Calu3 (cell line): ENCODE results near the gene TRPM6. TPM values are rescaled to one million over a fixed set of nuclear protein-coding genes. Genes with fewer than 3 reads are reported as not detected.
"Not testable (repeated sequence)": the region's sequence is repeated elsewhere in the genome, so short reads cannot be mapped to it uniquely, and the experiment has no call there.

Experiments used
- BruUV-seq: library from RNA; stranded (reverse); fragments of 400-500 nt; replicated peaks from 2 replicates; lab custom pipeline; 2021; lab: Mats Ljungman, UMichigan
- CTCF ChIA-PET: fragments of 300-600 bp; sonication (Branson Sonifier 250); formaldehyde crosslinking; loops from one replicate; lab custom pipeline; 2022; ENCODE audit warnings: antibody characterized with exemption; lab: Charles Lee
- DNase-seq: peaks from one replicate; pipeline ENCODE4 v3.0.0; 2022
- H3K27ac Mint-ChIP-seq: one replicate; pipeline ENCODE4 v1.8.0; 2022; ENCODE audit warnings: mixed read lengths; ENCODE audit not compliant: unreplicated experiment
- H3K27me3 Mint-ChIP-seq: one replicate; pipeline ENCODE4 v1.8.0; 2022; ENCODE audit warnings: mixed read lengths; ENCODE audit not compliant: unreplicated experiment
- H3K36me3 Mint-ChIP-seq: one replicate; pipeline ENCODE4 v1.8.0; 2022; ENCODE audit warnings: mild to moderate bottlenecking, moderate library complexity, mixed read lengths; ENCODE audit not compliant: insufficient read depth, unreplicated experiment
- H3K4me1 Mint-ChIP-seq: one replicate; pipeline ENCODE4 v1.8.0; 2022; ENCODE audit warnings: mild to moderate bottlenecking, low read depth, mixed read lengths; ENCODE audit not compliant: unreplicated experiment
- H3K4me3 Mint-ChIP-seq: one replicate; pipeline ENCODE4 v1.8.0; 2022; ENCODE audit warnings: mild to moderate bottlenecking, low read depth, moderate library complexity, mixed read lengths; ENCODE audit not compliant: unreplicated experiment
- H3K9me3 Mint-ChIP-seq: one replicate; pipeline ENCODE4 v1.8.0; 2022; ENCODE audit warnings: low read depth, mixed read lengths; ENCODE audit not compliant: unreplicated experiment
- intact Hi-C: fragments of 100-400 bp; cut with micrococcal nuclease; formaldehyde crosslinking; loops from one replicate; pipeline ENCODE4 v1.10.0; 2022; ENCODE audit not compliant: unreplicated experiment
- total RNA-seq: library from RNA; stranded (reverse); gene quantifications from 2 replicates; pipeline ENCODE4 v1.2.3, GENCODE V29; 2022
- TF ChIP-seq, protein P1 (sequence below): fragments of 200-600 bp; IDR thresholded peaks from one replicate; pipeline ENCODE4 v1.8.0; 2022; ENCODE audit warnings: antibody characterized with exemption; ENCODE audit not compliant: unreplicated experiment

TRPM6 gene
- total RNA-seq, 1 experiment from 2014 or later: not detected

DNA sequence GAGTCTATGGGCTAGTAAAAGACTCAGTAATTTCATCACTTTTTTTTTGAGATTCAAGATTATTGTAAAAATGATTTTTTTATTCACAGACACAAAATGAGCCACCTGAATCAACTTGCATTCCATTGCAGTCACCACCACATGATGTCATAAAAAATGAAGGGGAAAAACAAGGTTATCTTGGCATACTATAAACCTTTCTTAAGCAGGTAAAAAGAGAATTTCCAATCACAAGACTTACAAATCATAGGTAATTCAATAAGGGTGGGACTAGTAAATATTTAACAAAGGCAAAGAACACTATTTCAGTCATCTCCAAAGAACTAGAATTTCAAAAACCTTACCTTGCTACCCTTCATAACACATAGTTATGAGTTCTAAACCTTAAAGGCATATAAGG, 30.7 kb downstream of the TRPM6 start:
- DNase-seq: no peak
- no TSS peak for BruUV-seq
- TF ChIP-seq, protein P1, sequence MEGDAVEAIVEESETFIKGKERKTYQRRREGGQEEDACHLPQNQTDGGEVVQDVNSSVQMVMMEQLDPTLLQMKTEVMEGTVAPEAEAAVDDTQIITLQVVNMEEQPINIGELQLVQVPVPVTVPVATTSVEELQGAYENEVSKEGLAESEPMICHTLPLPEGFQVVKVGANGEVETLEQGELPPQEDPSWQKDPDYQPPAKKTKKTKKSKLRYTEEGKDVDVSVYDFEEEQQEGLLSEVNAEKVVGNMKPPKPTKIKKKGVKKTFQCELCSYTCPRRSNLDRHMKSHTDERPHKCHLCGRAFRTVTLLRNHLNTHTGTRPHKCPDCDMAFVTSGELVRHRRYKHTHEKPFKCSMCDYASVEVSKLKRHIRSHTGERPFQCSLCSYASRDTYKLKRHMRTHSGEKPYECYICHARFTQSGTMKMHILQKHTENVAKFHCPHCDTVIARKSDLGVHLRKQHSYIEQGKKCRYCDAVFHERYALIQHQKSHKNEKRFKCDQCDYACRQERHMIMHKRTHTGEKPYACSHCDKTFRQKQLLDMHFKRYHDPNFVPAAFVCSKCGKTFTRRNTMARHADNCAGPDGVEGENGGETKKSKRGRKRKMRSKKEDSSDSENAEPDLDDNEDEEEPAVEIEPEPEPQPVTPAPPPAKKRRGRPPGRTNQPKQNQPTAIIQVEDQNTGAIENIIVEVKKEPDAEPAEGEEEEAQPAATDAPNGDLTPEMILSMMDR: no peak
- CTCF ChIA-PET: no interaction called here
- Mint-ChIP-seq H3K27ac (no peak overlapping the region), H3K27me3 (no peaks in the 10 kb centered on the region), H3K9me3 (no peaks in the 10 kb centered on the region), H3K36me3 (no peaks in the 10 kb centered on the region), H3K4me3 (no peak overlapping the region), H3K4me1 (no peaks in the 10 kb centered on the region)
- intact Hi-C loops: no loop called here

DNA sequence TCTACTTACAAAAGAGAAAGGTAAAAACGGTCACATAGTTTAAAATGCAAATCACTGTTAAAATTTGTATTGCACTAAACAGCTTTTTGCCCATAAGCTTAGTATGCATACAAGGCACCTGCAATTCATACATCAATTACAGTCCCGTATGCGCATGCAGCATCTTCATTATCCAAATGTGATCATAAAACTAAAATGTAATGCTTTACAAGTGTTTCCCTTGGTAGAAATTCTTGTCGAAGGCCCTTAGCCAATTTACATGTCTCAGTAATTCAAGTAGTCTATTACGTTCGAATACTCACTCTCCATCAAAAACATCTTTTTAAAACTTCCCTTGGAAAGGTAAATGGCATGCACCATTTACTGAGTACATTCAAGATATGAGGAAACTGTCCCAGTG, 32.6 kb downstream of the TRPM6 start:
- Mint-ChIP-seq H3K27ac (no peak overlapping the region), H3K4me1 (no peaks in the 10 kb centered on the region), H3K9me3 (no peaks in the 10 kb centered on the region), H3K4me3 (no peak overlapping the region), H3K27me3 (no peaks in the 10 kb centered on the region), H3K36me3 (no peaks in the 10 kb centered on the region)
- DNase-seq: no peak
- CTCF ChIA-PET: no interaction called here
- TF ChIP-seq, protein P1: no peak
- intact Hi-C loops: no loop called here
- no TSS peak for BruUV-seq

DNA sequence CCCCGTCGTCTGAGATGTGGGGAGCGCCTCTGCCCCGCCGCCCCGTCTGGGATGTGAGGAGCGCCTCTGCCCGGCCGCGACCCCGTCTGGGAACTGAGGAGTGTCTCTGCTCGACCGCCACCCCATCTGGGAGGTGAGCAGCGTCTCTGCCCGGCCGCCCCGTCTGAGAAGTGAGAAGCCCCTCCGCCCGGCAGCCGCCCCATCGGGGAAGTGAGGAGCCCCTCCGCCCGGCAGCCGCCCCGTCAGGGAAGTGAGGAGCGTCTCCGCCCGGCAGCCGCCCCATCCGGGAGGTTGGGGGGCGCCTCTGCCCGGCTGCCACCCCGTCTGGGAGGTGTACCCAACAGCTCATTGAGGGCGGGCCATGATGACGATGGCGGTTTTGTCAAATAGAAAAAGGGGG, 34.7 kb downstream of the TRPM6 start:
- CTCF ChIA-PET, H3K4me1 Mint-ChIP-seq, intact Hi-C loops: not testable (repeated sequence)

DNA sequence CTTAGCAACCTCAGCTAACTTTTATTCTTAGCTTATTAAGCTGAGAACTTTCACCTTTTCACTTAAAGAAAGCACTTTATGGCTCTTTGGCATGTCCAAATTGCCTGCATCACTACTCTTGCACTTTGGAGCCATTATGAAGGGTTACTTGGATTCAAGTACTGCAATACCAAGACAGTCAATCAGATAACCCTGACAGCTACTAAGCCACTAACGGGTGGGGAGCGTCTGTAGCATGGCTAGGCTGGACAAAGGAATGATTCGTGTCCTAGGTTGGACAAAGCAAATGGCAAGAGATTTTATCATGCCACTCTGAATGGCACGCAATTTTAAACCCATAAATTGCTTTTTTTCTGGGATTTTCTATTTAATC, 39.6 kb downstream of the TRPM6 start:
- Mint-ChIP-seq H3K27ac (no peak overlapping the region), H3K9me3 (no peaks in the 10 kb centered on the region), H3K27me3 (no peaks in the 10 kb centered on the region), H3K4me3 (no peak overlapping the region), H3K4me1 (no peaks in the 10 kb centered on the region), H3K36me3 (no peaks in the 10 kb centered on the region)
- CTCF ChIA-PET: no interaction called here
- TF ChIP-seq, protein P1: no peak
- no peak for DNase-seq
- intact Hi-C loops: no loop called here
- no TSS peak for BruUV-seq

More for the DNA sequence above, 34.7 kb downstream of the TRPM6 start:
- H3K4me3 Mint-ChIP-seq, H3K36me3 Mint-ChIP-seq, H3K27me3 Mint-ChIP-seq, BruUV-seq, DNase-seq, H3K9me3 Mint-ChIP-seq, H3K27ac Mint-ChIP-seq: not testable (repeated sequence)

DNA sequence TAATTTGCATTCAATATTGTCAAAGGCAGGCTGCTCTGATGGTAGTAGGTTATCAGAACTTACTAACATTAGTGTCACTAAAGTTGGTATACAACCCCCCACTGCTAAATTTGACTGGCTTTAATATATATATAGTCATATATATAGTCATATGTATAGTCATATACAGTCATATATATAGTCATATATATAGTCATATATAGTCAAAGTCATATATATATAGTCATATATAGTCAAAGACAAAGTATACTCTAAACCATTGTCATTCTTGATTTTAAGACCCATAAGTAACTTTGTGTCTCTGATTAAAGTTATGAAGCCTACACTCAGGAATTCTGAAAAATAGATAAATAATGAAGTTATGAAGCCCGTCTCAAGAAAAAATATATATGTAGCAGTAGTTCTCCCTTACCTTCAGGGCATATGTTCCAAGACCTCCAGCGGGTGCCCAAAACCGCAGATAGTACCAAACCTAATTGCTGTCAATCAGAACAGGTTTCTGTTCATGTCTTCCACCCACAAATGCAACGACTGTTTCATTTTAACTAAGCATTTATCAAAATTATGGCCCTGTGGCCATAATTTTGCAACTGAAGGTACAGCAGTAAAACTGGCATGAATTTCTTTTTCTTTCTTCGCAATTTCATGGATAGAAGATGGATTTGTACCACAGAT, 40.1 kb downstream of the TRPM6 start:
- Mint-ChIP-seq H3K36me3 (no peaks in the 10 kb centered on the region), H3K27me3 (no peaks in the 10 kb centered on the region), H3K27ac (no peak overlapping the region), H3K9me3 (no peaks in the 10 kb centered on the region), H3K4me1 (no peaks in the 10 kb centered on the region), H3K4me3 (no peak overlapping the region)
- CTCF ChIA-PET: no interaction called here
- no TSS peak for BruUV-seq
- intact Hi-C loops: no loop called here
- TF ChIP-seq, protein P1: no peak
- no peak for DNase-seq
